GM19035 (cell line): Measurements from ENCODE around the gene HOXA7.

ENCODE experiments used
- ATAC-seq: cut with Tn5 transposase; IDR thresholded peaks from one replicate; pipeline ENCODE4 v1.9.1; 2021; ENCODE audit not compliant: unreplicated experiment

Gene HOXA7

DNA sequence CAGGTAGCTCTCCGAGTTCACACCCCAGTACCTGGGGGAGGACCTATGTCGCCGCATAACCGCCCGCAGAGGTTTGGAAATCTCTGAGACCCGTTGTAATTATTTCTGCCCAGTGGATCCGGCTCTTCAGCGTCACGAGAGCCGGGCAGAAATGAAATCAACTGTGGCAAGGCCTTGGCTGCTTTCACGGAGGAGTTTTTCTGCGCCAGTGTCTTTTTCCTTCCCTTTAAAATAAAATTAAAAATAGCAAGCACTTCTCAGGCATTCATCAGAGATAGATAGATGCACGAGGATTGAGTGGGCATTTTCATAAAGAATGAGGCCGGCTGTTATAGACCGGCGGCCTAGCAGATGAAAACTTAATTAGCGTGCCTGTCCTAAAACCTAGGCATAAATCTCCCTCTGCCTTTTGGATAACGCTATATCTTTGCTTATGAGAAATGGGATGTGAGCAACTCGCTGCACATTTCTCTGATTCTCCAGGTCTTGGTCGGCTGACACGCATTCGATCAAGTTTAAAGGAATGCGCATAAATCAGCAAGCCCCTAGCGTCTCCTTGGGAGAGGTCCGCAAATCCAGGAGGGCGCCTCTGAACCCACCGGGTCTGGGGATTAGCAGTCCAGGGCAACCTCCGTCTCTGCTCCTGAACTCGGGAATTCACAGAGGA, 37.0 kb upstream of the HOXA7 start:
- no peak for ATAC-seq

GRCh38 chr7:27192546-27193334, 36.3 kb upstream of the HOXA7 start:
- ATAC-seq, result no peak

DNA sequence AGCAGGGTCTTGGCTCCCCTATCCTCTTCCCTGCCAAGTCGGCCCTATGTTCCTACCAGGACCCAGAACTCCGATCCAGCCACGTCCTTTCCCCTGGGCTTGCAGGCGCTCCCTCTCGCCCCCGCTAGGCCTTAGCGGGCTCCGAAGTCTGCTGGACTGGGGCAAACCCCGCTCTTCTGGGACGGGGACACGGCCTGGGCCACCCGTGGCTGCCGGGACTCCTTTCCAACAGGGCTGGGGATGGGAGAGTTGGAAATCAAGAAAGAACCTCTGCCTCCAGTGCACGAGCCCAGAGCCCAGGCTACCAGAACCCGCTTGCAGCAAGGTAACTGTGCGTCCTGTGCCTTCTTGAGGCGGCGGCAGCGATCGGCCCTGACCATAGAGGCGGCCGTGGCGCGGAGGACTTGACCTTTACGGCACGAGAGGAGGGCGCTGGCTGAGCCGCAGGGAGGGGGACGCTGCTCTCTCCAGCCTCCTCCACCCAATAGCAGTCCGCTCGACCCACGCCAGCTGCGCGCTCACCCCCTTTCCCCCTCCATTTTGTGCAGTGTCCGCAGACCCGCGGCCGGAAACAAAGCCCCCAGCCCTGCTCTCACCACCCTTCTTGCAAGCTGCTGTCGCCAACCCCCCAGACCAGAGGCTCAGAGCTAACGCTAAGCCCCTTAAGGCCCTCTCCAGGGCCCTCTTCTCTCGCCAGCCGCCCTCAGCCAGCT, 35.5 kb upstream of the HOXA7 start:
- ATAC-seq, result no peak

GRCh38 chr7:27191161-27191731, 34.8 kb upstream of the HOXA7 start:
- no peak for ATAC-seq

GRCh38 chr7:27189997-27190748, 33.7 kb upstream of the HOXA7 start:
- ATAC-seq, result no peak

GRCh38 chr7:27189295-27189996, 33.0 kb upstream of the HOXA7 start:
- no peak for ATAC-seq

DNA sequence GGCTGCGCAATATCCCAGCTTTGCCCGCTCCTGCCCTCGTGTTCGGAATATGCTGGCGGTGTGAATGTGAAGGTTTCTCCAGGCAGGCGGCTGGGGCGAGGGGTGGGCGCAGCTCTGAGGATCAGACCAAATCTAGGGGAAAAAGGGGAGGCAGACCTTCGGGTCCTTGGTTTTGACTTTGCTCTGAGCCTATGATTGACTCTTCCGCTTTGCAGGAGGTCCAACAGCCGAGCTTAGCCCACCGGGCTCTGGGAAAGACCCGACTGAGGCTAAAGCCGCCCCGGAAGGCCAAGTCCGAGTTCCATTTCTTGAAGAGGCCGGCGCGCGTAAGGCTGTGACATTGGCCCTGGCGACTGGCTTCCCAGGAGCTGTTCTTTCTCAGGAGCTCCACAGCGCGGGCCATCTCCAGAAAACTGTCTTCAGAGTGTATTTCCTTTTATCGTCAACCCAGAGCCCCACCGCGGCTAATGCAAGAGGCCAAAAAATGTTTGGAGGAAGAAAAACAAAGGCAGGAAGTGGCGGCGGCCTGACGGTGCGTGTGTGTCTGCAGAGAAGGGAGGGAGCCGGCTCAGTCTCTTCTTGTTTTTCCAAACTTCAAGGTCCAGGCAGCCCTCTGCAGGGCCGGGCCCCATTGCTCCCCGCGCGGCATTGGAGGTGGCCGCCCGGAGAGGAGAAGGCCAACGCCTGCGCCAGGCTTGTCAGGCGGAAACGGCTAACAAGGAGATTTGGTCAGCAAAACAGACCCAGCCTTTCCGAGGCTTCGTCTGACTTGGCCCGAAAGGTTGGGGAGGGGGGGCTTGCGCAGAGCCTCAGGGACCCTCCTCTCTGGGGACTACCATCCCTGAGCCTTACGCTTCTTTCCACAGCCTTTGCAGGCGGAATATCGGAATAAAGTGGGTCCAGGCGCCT, 32.2 kb upstream of the HOXA7 start:
- no peak for ATAC-seq

DNA sequence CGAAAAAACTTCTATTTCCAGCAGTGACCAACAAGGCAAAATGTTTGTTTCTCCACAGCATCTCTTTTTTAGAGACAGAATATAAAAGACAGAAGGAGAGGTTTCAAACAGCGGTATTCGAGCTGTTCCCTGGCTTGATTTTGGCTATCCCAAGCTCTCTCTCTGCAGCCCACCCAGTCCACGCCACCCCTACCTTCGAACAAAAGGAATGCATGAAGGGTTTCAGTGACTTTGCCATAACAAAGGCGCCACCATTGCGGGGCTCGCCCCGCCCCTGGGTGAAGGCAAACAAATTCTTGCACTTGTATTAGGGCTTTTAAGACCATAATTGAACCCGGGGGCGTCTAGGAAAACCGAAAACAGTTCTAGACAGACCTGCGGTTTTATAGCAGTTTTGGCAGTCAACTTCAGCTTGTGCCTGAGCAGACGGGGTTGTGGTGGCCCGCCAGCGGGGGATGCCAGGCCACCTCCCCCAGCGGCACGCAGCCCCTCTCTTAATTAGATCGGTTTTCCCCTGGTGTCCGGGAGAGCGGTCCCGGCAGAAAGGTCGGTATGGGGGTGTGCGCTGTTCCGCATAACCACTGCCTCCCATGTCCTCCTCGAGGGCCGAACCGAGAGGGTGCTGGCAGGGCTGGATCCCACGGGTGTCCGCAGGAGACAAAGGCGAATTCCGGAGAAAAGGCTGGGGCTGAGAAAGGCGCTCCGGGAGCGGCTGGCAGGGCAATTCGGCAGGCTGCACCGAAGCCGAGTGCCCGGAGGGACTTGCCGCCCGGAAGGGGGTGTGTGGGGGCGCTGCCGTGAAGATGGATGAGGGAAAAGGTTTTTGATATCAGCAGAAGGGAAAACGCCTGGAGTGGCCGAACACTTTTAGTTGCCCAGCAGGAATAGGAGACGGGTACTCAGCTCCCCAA, 31.3 kb upstream of the HOXA7 start:
- ATAC-seq, result no peak

- no peak for ATAC-seq
These were observed 30.4 kb upstream of the HOXA7 start for GRCh38 chr7:27186668-27187474.

- ATAC-seq, result no peak
These were observed 29.6 kb upstream of the HOXA7 start for GRCh38 chr7:27185854-27186667.

- no peak for ATAC-seq
These were observed 28.8 kb upstream of the HOXA7 start, which contains the start of gene HOXA11 for GRCh38 chr7:27185013-27185853. Gene HOXA11 (minus strand): TSS chr7:27185232. CDS start chr7:27185144, 88 bp downstream.

DNA sequence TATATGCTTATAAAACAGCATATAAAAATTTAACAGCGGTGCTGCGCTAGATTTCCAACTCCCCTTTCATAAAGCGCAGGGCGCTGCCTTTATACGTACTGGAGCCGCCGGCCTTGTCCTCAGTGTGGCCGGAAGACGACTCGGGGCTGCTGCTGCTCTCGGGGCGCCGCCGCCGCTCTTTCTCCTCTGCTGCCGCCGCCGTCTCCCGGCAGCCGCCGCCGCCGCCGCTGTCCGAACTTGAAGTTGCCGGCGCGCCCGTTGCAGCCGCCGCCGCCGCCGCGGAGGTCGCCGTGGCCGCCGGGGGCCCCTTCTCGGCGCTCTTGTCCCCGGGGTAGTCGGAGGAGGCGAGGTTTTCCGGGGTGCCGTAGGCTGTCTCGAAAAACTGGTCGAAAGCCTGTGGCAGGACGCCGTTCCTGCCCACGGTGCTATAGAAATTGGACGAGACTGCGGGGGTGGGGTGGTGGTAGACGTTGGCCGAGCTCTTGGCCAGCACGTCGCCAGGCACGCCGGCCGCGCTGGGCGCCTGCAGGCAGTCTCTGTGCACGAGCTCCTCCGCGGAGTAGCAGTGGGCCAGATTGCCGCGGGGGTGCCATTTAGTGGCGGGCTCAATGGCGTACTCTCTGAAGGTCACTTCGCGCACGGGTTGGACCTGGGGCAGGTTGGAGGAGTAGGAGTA, 28.0 kb upstream of the HOXA7 start:
- ATAC-seq, result no peak

DNA sequence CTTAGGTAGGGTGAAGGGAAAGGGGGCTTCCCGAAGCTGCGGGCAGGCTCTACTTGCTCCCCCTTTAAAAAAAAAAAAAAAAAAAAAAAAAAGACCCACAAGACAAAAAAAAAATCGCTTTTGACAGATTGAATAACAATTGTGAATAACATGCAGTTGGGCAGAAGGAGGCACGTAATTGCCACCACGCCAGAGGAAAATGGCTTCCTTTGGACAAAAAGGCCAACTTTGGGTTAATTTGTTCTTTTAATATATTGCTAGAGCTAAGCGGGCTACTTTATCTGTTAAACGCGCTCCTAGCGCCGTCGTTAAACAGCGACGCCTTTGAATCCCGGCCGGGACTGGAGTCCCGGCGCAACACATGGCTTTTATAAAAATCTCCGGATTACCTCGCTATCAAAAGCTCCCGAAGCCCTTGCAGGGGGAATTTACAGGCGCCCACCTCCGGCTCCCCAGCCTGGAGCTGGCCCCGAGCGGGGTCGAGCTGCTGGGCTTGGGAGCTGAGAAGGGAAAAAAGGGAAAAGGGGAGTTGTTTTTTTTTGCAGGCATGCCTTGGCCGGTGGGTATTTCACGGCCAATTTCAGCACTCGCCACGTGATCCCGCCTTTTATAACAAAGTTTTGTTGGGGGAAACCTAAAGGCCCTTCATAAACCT, 27.3 kb upstream of the HOXA7 start:
- no peak for ATAC-seq

DNA sequence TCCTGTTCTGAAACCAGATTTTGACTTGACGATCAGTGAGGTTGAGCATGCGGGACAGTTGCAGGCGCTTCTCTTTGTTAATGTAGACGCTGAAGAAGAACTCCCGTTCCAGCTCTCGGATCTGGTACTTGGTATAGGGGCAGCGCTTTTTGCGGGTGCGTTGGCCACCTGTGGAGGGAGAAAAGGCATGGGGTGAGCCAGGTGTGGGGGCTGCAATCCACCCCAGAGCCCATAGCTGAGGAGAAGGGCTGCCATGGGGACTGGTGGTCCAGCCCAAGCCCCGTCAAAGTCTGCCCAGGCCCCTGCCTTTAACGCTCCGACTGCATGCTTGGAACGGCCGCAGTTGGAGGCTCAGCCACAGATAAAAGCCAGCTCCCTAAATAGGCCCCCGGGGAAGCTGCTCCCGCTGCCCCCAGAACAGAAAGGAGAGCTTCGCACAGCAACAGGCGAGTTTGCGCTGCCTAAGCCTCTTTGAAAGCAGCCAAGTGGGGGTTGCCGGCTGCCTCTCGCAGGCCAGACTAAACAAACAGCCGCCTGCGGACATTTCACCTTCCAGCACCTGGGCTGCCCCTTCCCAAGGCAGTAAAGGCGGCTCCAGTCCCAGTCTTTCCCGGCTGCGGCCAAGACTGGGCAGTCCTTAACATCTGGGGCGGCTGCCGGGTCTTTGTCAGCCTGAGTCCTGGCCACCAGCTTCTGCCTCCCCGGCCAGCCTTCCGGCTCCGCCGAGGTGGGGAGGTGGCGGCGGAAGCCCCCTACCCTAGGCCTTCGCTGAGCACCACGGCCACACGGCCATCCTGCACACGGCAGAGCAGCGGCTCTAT, 26.6 kb upstream of the HOXA7 start:
- ATAC-seq, result no peak
